Aorta (tissue), 5 donors: ENCODE results near the gene ALPK1. TPM values are rescaled to one million over a fixed set of nuclear protein-coding genes. Genes with fewer than 3 reads are reported as not detected.
"Not testable (repeated sequence)": the region's sequence is repeated elsewhere in the genome, so short reads cannot be mapped to it uniquely, and the experiment has no call there.

Experiments
- ATAC-seq: fragments of 200-7000 bp; cut with Tn5 transposase; one replicate; pipeline ENCODE4 v1.9.1; 2022; ENCODE audit warnings: moderate library complexity; ENCODE audit not compliant: low FRiP score
- DNase-seq, 2 donors: peaks; one replicate each; pipeline ENCODE4 v3.0.0-alpha.2; 2020
- H3K27ac ChIP-seq, 2 donors: one replicate each; pipeline ENCODE4 v1.5.1; 2013; ENCODE audit warnings: low read length in 2 of 2, mild to moderate bottlenecking in 2 of 2, moderate library complexity in 2 of 2, control low read depth in 1 of 2, inconsistent platforms in 1 of 2, low read depth in 1 of 2
- H3K27me3 ChIP-seq, 2 donors: one replicate each; pipeline ENCODE4 v1.6.1; 2013; ENCODE audit warnings: control low read depth in 1 of 2, low read length in 1 of 2, mild to moderate bottlenecking in 1 of 2, moderate library complexity in 1 of 2; ENCODE audit not compliant: insufficient read depth in 2 of 2, control insufficient read depth in 1 of 2
- H3K36me3 ChIP-seq, 2 donors: one replicate each; pipeline ENCODE4 v1.6.1; 2013; ENCODE audit warnings: control low read depth in 1 of 2, low read length in 1 of 2, mild to moderate bottlenecking in 1 of 2; ENCODE audit not compliant: insufficient read depth in 2 of 2, control insufficient read depth in 1 of 2
- H3K4me1 ChIP-seq, 2 donors: one replicate each; pipeline ENCODE4 v1.6.1; 2013; ENCODE audit warnings: low read length in 2 of 2, control low read depth in 1 of 2, mild to moderate bottlenecking in 1 of 2, moderate library complexity in 1 of 2; ENCODE audit not compliant: insufficient read depth in 2 of 2, control insufficient read depth in 1 of 2
- H3K4me3 ChIP-seq, 2 donors: one replicate each; pipeline ENCODE4 v1.5.1; 2013; ENCODE audit warnings: low read length in 2 of 2, control low read depth in 1 of 2, mild to moderate bottlenecking in 1 of 2
- H3K9me3 ChIP-seq: one replicate; pipeline ENCODE4 v1.6.1; 2013; ENCODE audit warnings: mild to moderate bottlenecking, low read length; ENCODE audit not compliant: control insufficient read depth
- WGBS, 2 donors: extraction: QIAGEN DNeasy Blood & Tissue Kit; methylation state at CpG; one replicate each; pipeline ENCODE4 v1.1.7; 2013; 5-methylcytosine and 5-hydroxymethylcytosine counted together
- intact Hi-C, 2 donors: fragments of 100-400 bp; cut with DNase I; formaldehyde crosslinking; loops; one replicate each; pipeline versions ENCODE4 v1.14.2 to v1.15.0; 2022
- polyA plus RNA-seq, 2 donors: library from polyadenylated mRNA; stranded (reverse); fragments of 200-250 nt; gene quantifications; one replicate each; pipeline ENCODE4 v1.2.3, GENCODE V29; 2013
- total RNA-seq, 2 donors: library from RNA; stranded (reverse); fragmentation: NEBNext Ultra II Directional; extraction: Animal tissue kit (Norgen Biotek cat#: 25700); gene quantifications; one replicate each; pipeline ENCODE4 v1.2.1, GENCODE V29; 2021
- donor health status: healthy with polysubstance abuse.
- donor health status: Bipolar disorder and iron deficiency.
- donor health status: DM: no; HTN: no; CAD: no.
- donor health status: DM: no; HTN: no; CAD: no.
- donor health status: DM: yes; HTN: yes; CAD: no.

ALPK1 gene
- total and polyA plus RNA-seq, 4 donors: 6.6 to 52.7 (median 23.9) TPM

GRCh38 chr4:112280386-112281056 lies 16.6 kb upstream of the ALPK1 start:
- Histone ChIP-seq H3K27me3 (no peaks in the 10 kb centered on the region), H3K36me3 (no peaks in the 10 kb centered on the region), H3K27ac (no peak overlapping the region), H3K4me1 (peaks cover 0 to 2% of the 10 kb centered on the region in 2 donors), H3K4me3 (no peak overlapping the region), H3K9me3 (no peaks in the 10 kb centered on the region)
- WGBS, 2 donors: 83 to 91% methylated on average over 5 of the region's 5 CpGs
- no peak for DNase-seq
- ATAC-seq: no peak
- intact Hi-C loops: no loop called here

DNA sequence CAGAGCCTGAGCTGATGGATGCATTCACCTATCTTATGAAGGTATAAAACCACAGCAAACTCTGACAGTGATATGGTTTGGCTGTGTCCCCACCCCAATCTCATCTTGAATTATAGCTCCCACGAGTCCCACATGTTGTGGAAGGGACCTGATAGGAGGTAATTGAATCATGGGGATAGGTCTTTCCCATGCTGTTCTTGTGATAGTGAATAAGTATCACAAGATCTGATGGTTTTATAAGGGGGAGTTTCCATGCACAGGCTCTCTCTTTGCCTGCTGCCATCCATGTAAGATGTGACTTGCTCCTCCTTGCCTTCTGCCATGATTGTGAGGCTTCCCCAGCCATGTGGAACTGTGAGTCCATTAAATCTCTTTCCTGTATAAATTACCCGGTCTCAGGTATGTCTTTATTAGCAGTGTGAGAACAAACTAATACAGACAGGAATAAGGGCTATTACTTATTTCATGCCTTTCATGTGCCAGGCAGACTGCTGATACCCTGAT lies 15.2 kb upstream of the ALPK1 start:
- intact Hi-C loops, DNase-seq, H3K36me3 ChIP-seq, H3K27me3 ChIP-seq, H3K9me3 ChIP-seq, H3K4me3 ChIP-seq, H3K27ac ChIP-seq, ATAC-seq, H3K4me1 ChIP-seq: not testable (repeated sequence)
- 91 to 94% methylated on average over 2 of the region's 2 CpGs for WGBS, 2 donors

DNA sequence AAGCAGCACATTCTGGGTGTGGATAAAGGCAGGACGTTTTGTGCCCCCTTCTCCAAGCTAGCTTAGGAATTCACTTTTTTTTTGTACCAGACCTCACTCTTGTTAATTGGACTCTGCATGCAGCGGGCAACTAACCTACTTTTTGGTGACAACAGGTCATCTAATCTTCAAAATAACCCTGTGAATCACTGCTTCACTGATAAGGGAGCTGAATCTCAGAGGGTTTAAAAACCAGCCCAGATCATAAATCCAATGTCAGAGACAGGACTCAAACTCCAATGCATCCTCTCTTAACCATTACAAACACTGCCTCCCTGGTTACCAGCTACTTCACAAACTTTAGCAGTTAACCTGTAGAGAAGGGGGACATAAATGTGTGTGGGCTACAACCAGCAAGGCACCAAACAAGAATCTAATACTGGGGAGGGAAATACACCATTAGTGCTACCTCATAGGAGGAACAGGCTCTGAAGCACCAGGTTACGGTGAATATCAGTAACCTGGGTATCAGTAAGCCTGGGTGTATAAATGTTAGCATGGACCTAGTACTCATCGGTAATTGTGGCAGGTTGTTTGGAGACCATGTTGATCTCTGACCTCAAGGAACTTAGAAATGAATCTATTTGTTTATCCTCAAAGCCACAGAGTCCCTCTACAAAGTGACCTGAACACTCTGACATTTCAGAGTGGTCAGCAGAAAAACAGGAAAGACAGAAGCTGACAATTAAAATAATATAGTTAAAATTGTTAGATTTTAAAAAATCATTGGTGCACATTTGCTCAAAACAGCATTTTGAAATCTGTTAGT lies 14.1 kb upstream of the ALPK1 start:
- Histone ChIP-seq H3K27ac (no peak overlapping the region), H3K36me3 (no peaks in the 10 kb centered on the region), H3K9me3 (no peaks in the 10 kb centered on the region), H3K4me1 (peaks cover 0 to 2% of the 10 kb centered on the region in 2 donors), H3K4me3 (no peak overlapping the region), H3K27me3 (no peaks in the 10 kb centered on the region)
- ATAC-seq (no peak), DNase-seq (no peak)
- WGBS, 2 donors: 68 to 76% methylated on average over 4 of the region's 4 CpGs
- intact Hi-C loops: no loop called here

DNA sequence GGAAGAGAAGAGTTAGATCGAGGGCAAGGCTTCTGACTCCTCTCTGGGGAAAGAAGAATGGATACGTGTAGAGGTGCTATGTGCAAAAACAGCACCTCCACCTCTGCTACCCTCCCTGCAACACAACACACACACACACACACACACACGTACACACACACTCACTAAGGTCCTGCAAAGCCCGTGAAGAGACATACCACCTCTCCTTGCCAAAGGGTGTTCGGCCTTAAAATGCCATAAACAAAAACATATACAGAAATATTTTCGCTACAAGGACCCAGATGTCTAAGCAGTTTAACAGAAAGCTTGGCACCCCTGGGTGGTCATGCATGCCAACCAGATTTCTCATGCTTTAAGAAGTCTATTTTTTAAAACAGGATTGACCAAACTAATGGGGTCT lies 13.0 kb upstream of the ALPK1 start:
- no peak overlapping the region for H3K27ac ChIP-seq
- intact Hi-C loops: no loop called here
- no peaks in the 10 kb centered on the region for H3K36me3 ChIP-seq
- no peaks in the 10 kb centered on the region for H3K9me3 ChIP-seq
- peaks cover 0 to 2% of the 10 kb centered on the region in 2 donors for H3K4me1 ChIP-seq
- no peak for ATAC-seq
- H3K27me3 ChIP-seq: no peaks in the 10 kb centered on the region
- 2 to 3% methylated on average over 6 of the region's 6 CpGs for WGBS, 2 donors
- no peak for DNase-seq
- H3K4me3 ChIP-seq: peak overlapping the region; percentile 51 to 84

DNA sequence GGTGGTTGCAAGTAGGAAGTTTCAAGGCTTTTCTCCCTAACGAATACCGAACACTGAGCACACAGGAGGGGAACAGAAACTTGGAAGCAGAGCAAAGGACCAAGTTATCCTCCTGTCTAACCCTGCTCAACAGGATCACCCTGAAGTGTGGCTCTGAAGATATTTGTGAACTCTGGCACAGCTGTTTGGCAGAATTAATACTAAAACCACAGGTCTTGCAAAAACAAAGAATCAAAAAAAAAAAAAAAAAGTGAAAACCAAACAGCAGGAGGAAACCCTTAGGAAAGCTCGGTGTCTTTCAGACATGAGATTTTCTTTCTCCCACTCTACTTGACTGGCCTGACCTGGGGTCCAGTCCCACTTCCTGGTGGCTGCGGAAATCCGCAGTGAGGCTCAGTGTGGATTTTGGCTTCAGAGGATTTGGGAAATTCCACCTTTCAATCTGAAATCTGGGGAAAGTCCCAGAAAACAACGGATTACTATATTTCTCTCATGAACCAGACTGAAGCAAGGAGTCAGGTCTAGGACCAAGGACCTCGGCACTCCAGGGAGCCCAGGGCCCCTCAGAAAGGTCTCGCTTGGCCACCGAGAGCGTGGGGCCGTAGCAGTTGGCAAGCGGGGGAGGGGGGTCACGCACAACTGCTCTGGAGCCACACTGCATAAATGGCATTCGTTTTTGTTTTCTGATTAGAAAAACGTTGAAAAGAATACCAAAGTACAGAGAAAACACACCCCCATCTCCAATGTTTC lies 12.3 kb upstream of the ALPK1 start:
- H3K27me3 ChIP-seq: no peaks in the 10 kb centered on the region
- ATAC-seq (peak; percentile 55), DNase-seq (peak in 1 of 2 donors; percentile 45)
- H3K36me3 ChIP-seq: no peaks in the 10 kb centered on the region
- peak overlapping the region; percentile 51 to 84 for H3K4me3 ChIP-seq
- peak overlapping the region in 1 of 2 donors; percentile 48 for H3K27ac ChIP-seq
- H3K9me3 ChIP-seq: no peaks in the 10 kb centered on the region
- 0% methylated on average over 15 of the region's 15 CpGs for WGBS, 2 donors
- intact Hi-C loops: loop anchor here in 1 of 2 donors (5.0 kb wide), 1 partner anchor 53 kb away; the partner anchor contains the start of gene AP1AR
- H3K4me1 ChIP-seq: peaks cover 0 to 2% of the 10 kb centered on the region in 2 donors

GRCh38 chr4:112287258-112287989 lies 9.7 kb upstream of the ALPK1 start:
- Histone ChIP-seq H3K4me1 (peaks cover 0 to 2% of the 10 kb centered on the region in 2 donors), H3K27ac (no peak overlapping the region), H3K27me3 (no peaks in the 10 kb centered on the region), H3K4me3 (no peak overlapping the region), H3K9me3 (no peaks in the 10 kb centered on the region), H3K36me3 (no peaks in the 10 kb centered on the region)
- WGBS, 2 donors: 94 to 95% methylated on average over 8 of the region's 8 CpGs
- ATAC-seq: no peak
- intact Hi-C loops: loop anchor here in 1 of 2 donors (5.0 kb wide), 1 partner anchor 55 kb away; the partner anchor contains the start of gene AP1AR
- no peak for DNase-seq

DNA sequence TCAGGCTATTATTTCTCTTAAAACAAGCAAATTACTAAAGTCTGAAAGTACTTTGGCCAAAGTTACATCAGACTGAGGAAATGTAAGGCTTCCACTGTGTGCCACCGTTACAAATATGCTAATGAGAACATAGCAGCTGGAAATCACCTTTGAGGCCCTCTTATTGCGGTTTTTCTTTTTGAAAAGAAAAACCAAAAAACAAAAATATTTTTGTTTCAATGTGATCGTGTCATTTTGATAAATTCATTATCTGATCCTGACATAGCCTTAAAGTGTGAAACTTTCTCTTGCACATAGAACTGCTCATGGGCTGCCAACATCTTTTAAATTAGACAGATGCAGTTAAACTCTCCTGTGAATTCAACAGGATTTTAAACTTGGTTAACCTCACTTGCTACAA lies 8.7 kb upstream of the ALPK1 start:
- intact Hi-C loops: loop anchor here in 1 of 2 donors (5.0 kb wide), 1 partner anchor 56 kb away; the partner anchor contains the start of gene AP1AR
- Histone ChIP-seq H3K4me3 (no peak overlapping the region), H3K4me1 (peaks cover 0 to 2% of the 10 kb centered on the region in 2 donors), H3K27ac (no peak overlapping the region), H3K36me3 (no peaks in the 10 kb centered on the region), H3K9me3 (no peaks in the 10 kb centered on the region), H3K27me3 (no peaks in the 10 kb centered on the region)
- no peak for DNase-seq
- WGBS, 2 donors: 81 to 89% methylated on average over 3 of the region's 3 CpGs
- no peak for ATAC-seq
